OCI-LY7 (cell line): ENCODE data around the gene MTNR1B.

ENCODE experiments used
- EZH2phosphoT487 ChIP-seq: fragments of 200-600 bp; sonication (generic); IDR thresholded peaks from 2 replicates; pipeline ENCODE4 v1.6.1; 2018; ENCODE audit warnings: low read depth, borderline replicate concordance, mild to moderate bottlenecking, mixed run types, antibody characterized with exemption, low read length, moderate library complexity, mixed read lengths
- TF ChIP-seq, protein P1 (sequence below): fragments of 200-600 bp; sonication (generic); conservative IDR thresholded peaks from 2 replicates; pipeline ENCODE4 v1.5.1; 2014; ENCODE audit warnings: mild to moderate bottlenecking, antibody characterized with exemption, low read length, moderate library complexity, mixed read lengths

DNA sequence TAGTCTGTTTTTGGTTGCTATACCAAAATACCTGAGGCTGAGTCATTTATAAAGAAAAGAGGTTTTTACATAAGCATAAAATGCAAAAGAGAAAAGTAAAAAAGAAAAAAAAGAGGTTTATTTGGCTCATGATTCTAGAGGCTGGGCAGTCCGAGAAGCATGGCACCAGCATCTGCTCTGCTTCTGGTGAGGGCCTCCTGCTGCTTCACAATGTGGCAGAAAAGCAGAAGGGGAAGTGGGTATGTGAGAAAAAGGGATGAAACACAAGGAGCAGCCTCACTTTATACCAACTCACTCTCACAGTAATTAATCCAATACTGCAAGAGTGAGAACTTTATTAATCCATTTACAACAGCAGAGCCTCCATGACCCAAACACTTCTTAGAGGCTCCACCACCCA lies 47.1 kb downstream of the MTNR1B start:
- TF ChIP-seq, protein P1, sequence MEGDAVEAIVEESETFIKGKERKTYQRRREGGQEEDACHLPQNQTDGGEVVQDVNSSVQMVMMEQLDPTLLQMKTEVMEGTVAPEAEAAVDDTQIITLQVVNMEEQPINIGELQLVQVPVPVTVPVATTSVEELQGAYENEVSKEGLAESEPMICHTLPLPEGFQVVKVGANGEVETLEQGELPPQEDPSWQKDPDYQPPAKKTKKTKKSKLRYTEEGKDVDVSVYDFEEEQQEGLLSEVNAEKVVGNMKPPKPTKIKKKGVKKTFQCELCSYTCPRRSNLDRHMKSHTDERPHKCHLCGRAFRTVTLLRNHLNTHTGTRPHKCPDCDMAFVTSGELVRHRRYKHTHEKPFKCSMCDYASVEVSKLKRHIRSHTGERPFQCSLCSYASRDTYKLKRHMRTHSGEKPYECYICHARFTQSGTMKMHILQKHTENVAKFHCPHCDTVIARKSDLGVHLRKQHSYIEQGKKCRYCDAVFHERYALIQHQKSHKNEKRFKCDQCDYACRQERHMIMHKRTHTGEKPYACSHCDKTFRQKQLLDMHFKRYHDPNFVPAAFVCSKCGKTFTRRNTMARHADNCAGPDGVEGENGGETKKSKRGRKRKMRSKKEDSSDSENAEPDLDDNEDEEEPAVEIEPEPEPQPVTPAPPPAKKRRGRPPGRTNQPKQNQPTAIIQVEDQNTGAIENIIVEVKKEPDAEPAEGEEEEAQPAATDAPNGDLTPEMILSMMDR: no peak
- TF ChIP-seq EZH2phosphoT487: no peak
